Lower leg skin (tissue), 3 donors: ENCODE data around the gene DDRGK1.

Source experiments
- CTCF ChIP-seq, 3 donors: fragments of 450-650 bp; IDR thresholded peaks; one replicate each; pipeline ENCODE4 v1.5.1; 2016; ENCODE audit warnings: antibody characterized with exemption in 3 of 3, mild to moderate bottlenecking in 3 of 3, moderate library complexity in 2 of 3
- POLR2A ChIP-seq, 2 donors: fragments of 450-650 bp; IDR thresholded peaks; one replicate each; pipeline ENCODE4 v1.6.1; 2016 to 2017; ENCODE audit warnings: antibody characterized with exemption in 2 of 2, mild to moderate bottlenecking in 1 of 2, moderate library complexity in 1 of 2

- TF ChIP-seq POLR2A (IDR thresholded peaks at IDR 0.05) (no peak), CTCF (IDR thresholded peaks at IDR 0.05) (no peak)
These were observed 44.1 kb downstream of the DDRGK1 start for GRCh38 chr20:3160418-3160817.
